COLO668 (cell line): ENCODE results near the gene RTKN.

Experiments
- DNase-seq: peaks from one replicate; lab custom pipeline; 2025; ENCODE audit not compliant: unreplicated experiment; lab: John Stamatoyannopoulos, UW

Gene RTKN

DNA sequence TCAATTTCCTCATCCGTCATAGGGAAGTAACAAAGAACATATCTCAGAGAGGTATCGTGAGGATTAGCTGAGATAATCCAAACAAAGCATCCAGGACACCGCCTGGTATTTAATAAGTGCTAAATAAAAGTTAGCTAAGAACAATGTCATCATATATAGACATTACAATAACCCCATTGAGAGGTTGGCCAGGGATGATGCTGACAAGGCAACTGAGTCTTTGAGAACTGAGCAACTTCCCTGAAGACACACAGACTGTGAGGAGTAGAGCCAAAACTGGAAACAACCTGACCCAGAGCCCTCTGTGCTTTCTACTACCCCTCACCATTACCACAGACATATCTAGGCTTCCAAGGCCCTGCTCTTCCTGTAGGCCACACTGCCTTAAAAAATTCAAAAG lies 60.0 kb downstream of the RTKN start:
- DNase-seq = no peak

DNA sequence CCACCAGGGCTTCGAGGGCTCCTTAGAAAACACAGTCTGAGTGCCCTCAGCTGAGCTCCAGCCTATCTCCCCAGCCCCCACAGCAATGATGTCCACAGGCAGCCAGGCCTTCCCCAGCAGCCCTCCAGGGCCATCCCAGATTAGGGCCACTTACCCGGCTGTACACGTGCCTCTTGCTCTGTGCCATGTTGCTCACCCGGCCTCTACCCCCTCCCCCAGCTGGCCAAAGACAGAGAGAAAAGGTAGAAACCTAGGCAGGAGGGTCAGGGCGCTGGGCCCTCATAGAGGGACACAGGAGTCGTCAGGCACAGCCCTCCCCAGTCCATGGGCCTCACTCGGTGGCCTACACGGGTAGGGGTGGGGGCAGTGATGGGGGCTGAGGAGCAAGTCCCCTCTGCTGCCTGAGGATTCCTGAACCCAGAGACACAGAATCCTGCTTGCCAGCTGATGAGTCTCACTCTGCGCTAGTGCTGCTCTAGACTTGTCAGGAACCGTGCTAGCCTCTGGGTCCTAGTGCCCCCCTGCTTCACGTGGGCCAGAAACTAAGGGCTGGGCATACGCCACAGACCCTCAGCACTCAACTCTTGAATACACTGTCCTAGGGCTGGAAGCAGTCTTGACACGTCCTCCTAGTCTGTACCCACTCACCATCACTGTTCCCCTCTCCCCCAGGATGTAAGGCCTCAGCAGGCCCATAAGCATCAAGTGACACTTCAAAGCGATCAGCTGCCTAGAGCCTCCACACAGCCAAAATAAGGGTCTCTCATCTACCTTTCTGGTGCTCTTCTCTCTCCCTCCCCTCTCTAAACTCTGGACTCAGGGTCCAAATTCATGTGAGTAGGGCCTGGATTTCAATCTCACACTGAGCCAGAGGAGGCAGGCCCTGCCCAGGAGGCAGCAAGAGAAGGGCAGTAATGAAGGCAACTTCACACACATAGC lies 61.6 kb downstream of the RTKN start, which contains the start of gene DCTN1:
TSS of gene DCTN1 (minus strand) at position 461 of the 939 bp plus-strand sequence. CDS start at position 187, 274 bp downstream.
- peak; percentile 19 for DNase-seq

DNA sequence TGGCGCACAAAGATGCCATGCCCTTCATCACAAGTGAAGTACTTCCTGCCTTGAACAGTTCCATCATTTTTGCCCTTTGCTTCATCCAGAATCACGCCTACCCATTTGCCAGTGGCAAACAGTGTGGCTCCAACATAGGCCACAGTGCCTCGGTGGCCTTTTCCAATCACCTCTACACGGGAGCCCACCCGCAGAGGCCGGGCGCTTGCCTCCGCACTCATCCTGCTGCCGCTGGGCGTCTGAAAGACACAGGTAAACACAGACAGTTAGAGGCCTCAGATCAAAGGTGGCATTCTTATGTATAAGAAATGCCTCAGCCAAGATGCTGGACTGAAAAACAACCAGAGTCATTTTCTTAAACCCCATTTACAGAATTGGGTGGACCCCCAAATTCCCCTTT lies 63.7 kb downstream of the RTKN start:
- DNase-seq = no peak

DNA sequence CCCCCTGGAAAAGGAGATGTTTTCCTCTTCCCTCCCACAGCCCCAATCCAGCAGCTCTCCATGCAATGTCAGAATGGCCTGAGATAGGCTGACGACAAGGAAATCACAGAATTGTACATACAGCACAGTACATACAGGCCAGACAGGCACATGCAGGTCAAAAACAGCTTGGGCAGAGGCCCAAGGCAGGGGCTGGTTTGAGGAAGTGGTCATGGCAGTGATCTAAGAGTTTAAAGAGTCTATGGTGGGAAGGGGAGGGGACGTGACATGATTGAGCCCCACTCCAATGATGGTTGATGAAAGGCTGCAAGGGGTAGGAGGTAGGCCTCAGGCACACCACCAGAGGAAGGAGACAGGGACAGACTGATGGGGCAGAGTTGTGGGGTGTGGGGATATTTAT lies 65.9 kb downstream of the RTKN start:
- no peak for DNase-seq
